Stimulated activated memory B cell treated with anti-CD40 and anti-IgM and Interleukin-4, amounts not matched to agents 10 μg/mL and 1 μg/mL and 100 μg/mL, for 72 hours (primary cell): ENCODE measurements around the gene RUNX2.

Source experiments
- ATAC-seq: fragments of 150-1000 bp; cut with Tn5 transposase; 2 replicates; pipeline ENCODE4 v1.10.0; 2021
- H3K27ac Mint-ChIP-seq: one replicate; pipeline ENCODE4 v1.8.0; 2022; ENCODE audit warnings: mild to moderate bottlenecking, mixed read lengths
- H3K27me3 Mint-ChIP-seq: one replicate; pipeline ENCODE4 v1.8.0; 2022; ENCODE audit warnings: mixed read lengths
- H3K36me3 Mint-ChIP-seq: one replicate; pipeline ENCODE4 v1.8.0; 2022; ENCODE audit warnings: mixed read lengths
- H3K4me1 Mint-ChIP-seq: one replicate; pipeline ENCODE4 v1.8.0; 2022; ENCODE audit warnings: mixed read lengths
- H3K4me3 Mint-ChIP-seq: one replicate; pipeline ENCODE4 v1.8.0; 2022; ENCODE audit warnings: mild to moderate bottlenecking, moderate library complexity, mixed read lengths
- H3K9me3 Mint-ChIP-seq: one replicate; pipeline ENCODE4 v1.8.0; 2022; ENCODE audit warnings: mixed read lengths

RUNX2 gene

DNA sequence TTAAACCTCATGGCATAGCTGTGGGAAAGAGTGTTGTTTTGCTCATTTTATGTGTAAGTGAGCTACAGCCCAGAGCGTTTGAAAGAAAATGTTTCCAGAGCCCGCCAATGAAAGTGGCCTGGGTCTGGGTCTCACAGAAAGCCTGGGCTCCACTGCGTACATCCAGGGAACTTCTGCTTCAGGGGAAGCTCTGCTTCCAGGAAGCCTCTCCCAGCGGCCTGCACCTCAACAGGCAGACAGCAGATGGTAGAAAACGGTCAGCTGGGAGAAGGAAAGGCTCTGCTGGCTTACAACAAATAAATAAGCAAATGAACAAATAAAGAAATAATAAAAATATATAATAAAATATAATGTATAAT is 320.1 kb downstream of the RUNX2 start:
- Mint-ChIP-seq H3K9me3 (no peaks in the 10 kb centered on the region), H3K27me3 (no peaks in the 10 kb centered on the region), H3K4me3 (no peak overlapping the region), H3K4me1 (peaks cover 35% of the 10 kb centered on the region), H3K36me3 (no peaks in the 10 kb centered on the region), H3K27ac (peak overlapping the region; percentile 45)
- no peak for ATAC-seq

DNA sequence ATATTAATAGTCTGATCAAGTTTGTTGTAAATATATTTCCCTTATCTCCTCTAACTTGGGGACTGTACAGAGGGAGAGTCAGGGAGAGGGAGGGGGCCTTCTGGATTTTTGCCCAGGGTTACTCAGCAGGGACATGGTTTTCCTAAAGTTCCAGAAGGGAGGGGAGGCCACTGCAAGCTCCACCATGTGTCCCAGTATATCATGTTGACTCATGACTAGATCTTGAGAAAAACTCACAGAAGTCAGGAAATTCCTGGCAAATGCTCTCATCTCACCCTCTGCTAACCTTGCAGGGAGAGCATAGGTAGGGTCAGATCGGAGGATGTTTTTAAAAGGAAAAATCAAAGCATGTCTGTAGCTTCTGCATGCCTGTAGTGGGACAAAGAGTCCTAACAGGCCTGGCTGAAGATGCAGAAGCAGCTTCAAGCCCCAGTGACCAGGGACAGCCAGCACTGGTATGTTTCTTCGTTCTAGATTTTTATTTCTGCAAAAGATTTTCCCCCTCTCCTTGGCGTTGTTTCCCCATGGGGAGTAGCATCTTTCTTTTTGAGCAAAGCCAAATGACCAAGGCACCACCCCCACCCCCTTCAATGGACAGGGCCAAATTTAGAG is 322.5 kb downstream of the RUNX2 start:
- H3K27ac Mint-ChIP-seq, result no peak overlapping the region

GRCh38 chr6:45651301-45651700 is 323.2 kb downstream of the RUNX2 start:
- Mint-ChIP-seq H3K9me3 (no peaks in the 10 kb centered on the region), H3K27me3 (peaks cover 8% of the 10 kb centered on the region), H3K27ac (no peak overlapping the region), H3K36me3 (no peaks in the 10 kb centered on the region), H3K4me3 (no peak overlapping the region), H3K4me1 (peaks cover 21% of the 10 kb centered on the region)
- ATAC-seq, result no peak

More for the DNA sequence above, 322.5 kb downstream of the RUNX2 start:
- peaks cover 5% of the 10 kb centered on the region for H3K27me3 Mint-ChIP-seq
- no peak for ATAC-seq
- no peaks in the 10 kb centered on the region for H3K9me3 Mint-ChIP-seq
- no peaks in the 10 kb centered on the region for H3K36me3 Mint-ChIP-seq
- no peak overlapping the region for H3K4me3 Mint-ChIP-seq
- H3K4me1 Mint-ChIP-seq, result peaks cover 26% of the 10 kb centered on the region

- no peak overlapping the region for H3K4me3 Mint-ChIP-seq
- H3K27me3 Mint-ChIP-seq, result peaks cover 19% of the 10 kb centered on the region
- no peak for ATAC-seq
- no peaks in the 10 kb centered on the region for H3K36me3 Mint-ChIP-seq
- peaks cover 13% of the 10 kb centered on the region for H3K4me1 Mint-ChIP-seq
- H3K9me3 Mint-ChIP-seq, result no peaks in the 10 kb centered on the region
- H3K27ac Mint-ChIP-seq, result no peak overlapping the region
These were observed 324.3 kb downstream of the RUNX2 start for GRCh38 chr6:45652416-45652815.

DNA sequence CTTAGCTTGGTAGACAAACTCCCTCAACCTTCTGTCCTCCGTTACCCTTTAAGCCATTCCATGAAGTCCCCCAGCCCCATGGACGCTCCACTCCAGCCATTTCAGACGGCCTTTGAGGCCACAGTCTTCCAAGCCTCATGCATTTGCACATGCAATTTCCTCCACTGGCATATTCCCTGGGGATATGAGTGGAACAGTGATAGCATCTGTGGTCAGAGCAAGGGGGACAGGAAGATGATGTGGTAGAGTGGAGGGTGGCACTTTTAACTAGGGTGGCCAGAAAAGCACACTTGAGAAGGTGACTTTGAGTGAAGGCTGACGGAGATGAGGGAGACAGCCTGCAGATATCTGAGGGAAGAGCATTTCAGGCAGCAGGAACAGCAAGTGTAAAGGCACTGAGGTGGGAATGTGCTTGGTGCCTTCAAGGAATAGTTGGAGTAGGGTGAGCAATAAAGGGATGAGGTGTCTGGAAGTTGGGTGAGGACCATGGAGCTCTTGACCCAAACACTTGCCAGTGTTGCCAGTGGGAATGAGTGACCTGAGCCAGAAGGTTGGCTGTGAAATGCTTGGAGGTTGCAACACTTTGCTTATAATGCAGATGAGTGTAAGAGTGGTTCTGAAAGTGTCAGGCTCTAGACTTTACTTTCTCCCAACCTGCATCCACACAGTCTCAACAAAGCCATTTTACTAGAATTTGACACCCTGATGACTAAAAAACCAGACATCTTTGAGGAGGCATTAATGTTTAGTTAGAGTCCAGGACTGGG is 325.2 kb downstream of the RUNX2 start:
- no peak for ATAC-seq
- Mint-ChIP-seq H3K27ac (no peak overlapping the region), H3K9me3 (no peaks in the 10 kb centered on the region), H3K27me3 (peaks cover 24% of the 10 kb centered on the region), H3K4me1 (peaks cover 13% of the 10 kb centered on the region), H3K36me3 (no peaks in the 10 kb centered on the region), H3K4me3 (no peak overlapping the region)

- no peak overlapping the region for H3K4me3 Mint-ChIP-seq
- peaks cover 24% of the 10 kb centered on the region for H3K27me3 Mint-ChIP-seq
- no peaks in the 10 kb centered on the region for H3K9me3 Mint-ChIP-seq
- no peak for ATAC-seq
- no peak overlapping the region for H3K27ac Mint-ChIP-seq
- peaks cover 22% of the 10 kb centered on the region for H3K4me1 Mint-ChIP-seq
- no peaks in the 10 kb centered on the region for H3K36me3 Mint-ChIP-seq
These were observed 326.5 kb downstream of the RUNX2 start for GRCh38 chr6:45654673-45655072.

GRCh38 chr6:45655745-45656476 is 327.8 kb downstream of the RUNX2 start:
- Mint-ChIP-seq H3K27me3 (peaks cover 24% of the 10 kb centered on the region), H3K4me1 (peaks cover 22% of the 10 kb centered on the region), H3K4me3 (no peak overlapping the region), H3K36me3 (no peaks in the 10 kb centered on the region), H3K9me3 (no peaks in the 10 kb centered on the region), H3K27ac (no peak overlapping the region)
- ATAC-seq, result no peak

DNA sequence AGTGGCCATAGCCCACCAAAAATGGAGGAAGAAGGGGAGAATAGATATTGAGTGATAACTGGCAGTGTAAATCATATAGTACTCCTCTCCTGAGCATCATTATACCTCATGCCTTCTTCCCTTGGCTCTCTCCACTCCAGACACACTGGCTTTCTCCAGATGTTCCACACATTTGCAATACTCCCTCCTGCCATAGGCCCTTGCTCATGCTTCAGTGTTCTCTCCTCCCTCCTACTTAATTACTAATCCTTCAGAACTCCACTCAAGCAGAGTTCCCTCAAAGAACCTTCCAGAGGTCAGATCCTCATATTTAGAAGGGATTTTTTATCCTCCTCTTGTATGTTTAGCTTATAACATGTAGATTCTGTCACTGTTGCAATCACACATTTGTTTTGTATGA is 329.1 kb downstream of the RUNX2 start:
- no peak overlapping the region for H3K27ac Mint-ChIP-seq
- no peak overlapping the region for H3K4me3 Mint-ChIP-seq
- H3K36me3 Mint-ChIP-seq, result no peaks in the 10 kb centered on the region
- H3K27me3 Mint-ChIP-seq, result peaks cover 27% of the 10 kb centered on the region
- H3K9me3 Mint-ChIP-seq, result no peaks in the 10 kb centered on the region
- peaks cover 22% of the 10 kb centered on the region for H3K4me1 Mint-ChIP-seq
- no peak for ATAC-seq

GRCh38 chr6:45658400-45658799 is 330.3 kb downstream of the RUNX2 start:
- Mint-ChIP-seq H3K4me1 (peaks cover 22% of the 10 kb centered on the region), H3K4me3 (no peak overlapping the region), H3K27me3 (peaks cover 38% of the 10 kb centered on the region), H3K27ac (no peak overlapping the region), H3K36me3 (no peaks in the 10 kb centered on the region), H3K9me3 (no peaks in the 10 kb centered on the region)
- ATAC-seq, result no peak

GRCh38 chr6:45658958-45659357 is 330.8 kb downstream of the RUNX2 start:
- H3K4me3 Mint-ChIP-seq, result peak overlapping the region; percentile 34
- H3K4me1 Mint-ChIP-seq, result peaks cover 25% of the 10 kb centered on the region
- H3K36me3 Mint-ChIP-seq, result no peaks in the 10 kb centered on the region
- H3K9me3 Mint-ChIP-seq, result no peaks in the 10 kb centered on the region
- peaks cover 44% of the 10 kb centered on the region for H3K27me3 Mint-ChIP-seq
- no peak overlapping the region for H3K27ac Mint-ChIP-seq
- ATAC-seq, result peak; percentile 52

DNA sequence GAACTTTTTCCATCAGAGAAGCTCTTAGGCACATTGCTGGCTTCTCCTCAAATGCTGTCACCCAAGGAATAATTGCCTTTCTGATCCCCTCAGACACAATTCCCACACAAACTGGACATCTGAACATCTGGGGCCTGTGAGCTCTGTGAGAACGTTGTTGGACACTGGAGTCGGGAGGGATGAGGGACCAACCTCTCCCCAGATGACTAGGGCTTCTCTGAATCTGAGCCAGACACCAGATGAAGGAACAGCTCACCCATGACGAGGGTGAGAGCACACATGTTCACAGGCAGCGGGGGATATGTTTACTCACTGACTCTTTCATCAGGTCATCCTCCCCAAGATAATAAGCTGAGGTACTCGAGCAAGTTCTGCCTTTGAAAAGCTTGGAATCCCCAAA is 333.5 kb downstream of the RUNX2 start:
- H3K4me3 Mint-ChIP-seq, result no peak overlapping the region
- H3K9me3 Mint-ChIP-seq, result no peaks in the 10 kb centered on the region
- H3K27me3 Mint-ChIP-seq, result peaks cover 56% of the 10 kb centered on the region
- H3K27ac Mint-ChIP-seq, result no peak overlapping the region
- H3K36me3 Mint-ChIP-seq, result no peaks in the 10 kb centered on the region
- ATAC-seq, result no peak
- H3K4me1 Mint-ChIP-seq, result peaks cover 40% of the 10 kb centered on the region

DNA sequence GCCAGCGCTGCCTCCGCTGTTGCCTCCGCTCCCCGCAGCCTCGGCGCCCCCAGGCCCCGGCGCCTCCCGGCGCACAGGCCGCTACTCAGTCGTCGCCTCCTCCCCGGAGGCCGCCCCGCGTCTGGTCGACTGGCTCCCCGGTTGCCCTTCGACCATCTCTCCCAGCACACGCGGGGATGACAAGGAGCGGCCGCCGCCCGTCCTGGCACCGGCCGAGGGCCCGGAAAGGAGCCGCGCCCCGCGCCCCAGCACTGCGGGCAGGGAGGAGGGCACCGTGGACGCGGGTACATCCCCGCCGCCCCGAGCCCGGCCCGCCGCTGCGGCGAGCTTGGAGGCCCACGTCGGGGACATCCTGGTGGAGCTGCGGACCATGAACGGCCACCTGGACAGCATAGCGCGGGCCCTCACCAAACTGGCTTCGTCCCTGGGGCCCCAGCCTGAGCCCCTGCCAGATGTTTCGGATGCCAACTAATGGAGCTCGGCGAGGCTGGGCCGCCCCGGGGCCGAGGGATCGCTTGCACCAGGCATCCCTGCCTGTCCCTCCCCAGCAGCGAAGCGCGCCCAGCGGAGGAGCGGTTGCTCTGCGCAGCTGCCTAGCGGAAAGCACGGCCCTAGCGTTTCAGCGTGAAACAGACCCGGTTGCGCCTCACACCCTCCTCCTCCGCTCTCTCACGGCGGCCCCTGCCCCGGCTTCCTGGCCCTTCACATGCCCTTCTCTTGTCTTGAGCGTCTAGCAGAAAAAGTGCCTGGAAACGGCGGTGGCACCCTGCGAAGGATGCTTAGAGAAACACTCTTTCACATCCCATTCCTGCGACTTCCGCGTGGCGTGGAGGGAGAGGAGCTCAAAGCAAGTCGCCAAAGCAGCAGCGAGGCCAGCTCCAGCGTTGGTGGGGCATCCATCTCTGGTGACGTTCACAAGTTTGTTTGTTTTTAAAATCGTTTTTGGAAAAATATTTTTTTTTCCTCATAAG is 335.4 kb downstream of the RUNX2 start:
- Mint-ChIP-seq H3K36me3 (no peaks in the 10 kb centered on the region), H3K9me3 (no peaks in the 10 kb centered on the region), H3K4me1 (peaks cover 40% of the 10 kb centered on the region), H3K27me3 (peaks cover 49% of the 10 kb centered on the region), H3K27ac (peak overlapping the region; percentile 35), H3K4me3 (peak overlapping the region; percentile 72)
- peak; percentile 69 for ATAC-seq

- ATAC-seq, result no peak
- Mint-ChIP-seq H3K4me3 (no peak overlapping the region), H3K36me3 (no peaks in the 10 kb centered on the region), H3K4me1 (peaks cover 31% of the 10 kb centered on the region), H3K27me3 (peaks cover 49% of the 10 kb centered on the region), H3K27ac (no peak overlapping the region), H3K9me3 (no peaks in the 10 kb centered on the region)
These were observed 336.6 kb downstream of the RUNX2 start for GRCh38 chr6:45664707-45665106.

GRCh38 chr6:45665859-45666258 is 337.7 kb downstream of the RUNX2 start:
- Mint-ChIP-seq H3K4me3 (no peak overlapping the region), H3K27me3 (peaks cover 49% of the 10 kb centered on the region), H3K4me1 (peaks cover 31% of the 10 kb centered on the region), H3K27ac (no peak overlapping the region), H3K9me3 (no peaks in the 10 kb centered on the region), H3K36me3 (no peaks in the 10 kb centered on the region)
- no peak for ATAC-seq

GRCh38 chr6:45666846-45667245 is 338.7 kb downstream of the RUNX2 start:
- Mint-ChIP-seq H3K9me3 (no peaks in the 10 kb centered on the region), H3K27me3 (peaks cover 49% of the 10 kb centered on the region), H3K4me1 (peaks cover 31% of the 10 kb centered on the region), H3K36me3 (no peaks in the 10 kb centered on the region), H3K27ac (no peak overlapping the region), H3K4me3 (no peak overlapping the region)
- no peak for ATAC-seq
